ENCODE results near the gene GARNL3.

Gene GARNL3

DNA sequence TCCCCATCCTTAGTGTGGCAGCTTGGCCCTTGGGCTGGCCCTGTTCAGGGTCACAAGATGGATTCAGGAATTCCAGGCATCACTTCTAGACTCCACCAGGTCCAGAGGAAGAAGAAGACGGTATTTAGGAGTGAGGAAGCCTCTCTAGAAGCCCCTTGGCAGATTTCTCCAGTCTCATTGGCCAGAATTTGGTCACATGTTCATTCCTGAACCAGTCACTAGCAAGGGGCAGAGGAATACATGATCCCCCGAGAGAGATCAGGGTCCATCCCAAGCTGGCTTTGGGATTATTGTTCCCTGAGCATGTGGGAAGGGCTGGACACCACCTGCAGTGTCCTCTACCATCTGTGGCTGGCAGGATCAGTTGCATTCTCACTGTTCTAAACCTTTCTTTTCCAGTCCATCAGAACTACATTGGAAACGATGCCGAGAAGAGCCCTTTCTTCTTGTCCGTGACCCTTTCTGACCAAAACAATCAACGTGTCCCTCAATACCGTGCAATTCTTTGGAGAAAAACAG, 48.5 kb downstream of the GARNL3 start:
- no peak for DNase-seq (ENCODE audit: extremely low read depth, low read depth)
- TF ChIP-seq, protein P1, sequence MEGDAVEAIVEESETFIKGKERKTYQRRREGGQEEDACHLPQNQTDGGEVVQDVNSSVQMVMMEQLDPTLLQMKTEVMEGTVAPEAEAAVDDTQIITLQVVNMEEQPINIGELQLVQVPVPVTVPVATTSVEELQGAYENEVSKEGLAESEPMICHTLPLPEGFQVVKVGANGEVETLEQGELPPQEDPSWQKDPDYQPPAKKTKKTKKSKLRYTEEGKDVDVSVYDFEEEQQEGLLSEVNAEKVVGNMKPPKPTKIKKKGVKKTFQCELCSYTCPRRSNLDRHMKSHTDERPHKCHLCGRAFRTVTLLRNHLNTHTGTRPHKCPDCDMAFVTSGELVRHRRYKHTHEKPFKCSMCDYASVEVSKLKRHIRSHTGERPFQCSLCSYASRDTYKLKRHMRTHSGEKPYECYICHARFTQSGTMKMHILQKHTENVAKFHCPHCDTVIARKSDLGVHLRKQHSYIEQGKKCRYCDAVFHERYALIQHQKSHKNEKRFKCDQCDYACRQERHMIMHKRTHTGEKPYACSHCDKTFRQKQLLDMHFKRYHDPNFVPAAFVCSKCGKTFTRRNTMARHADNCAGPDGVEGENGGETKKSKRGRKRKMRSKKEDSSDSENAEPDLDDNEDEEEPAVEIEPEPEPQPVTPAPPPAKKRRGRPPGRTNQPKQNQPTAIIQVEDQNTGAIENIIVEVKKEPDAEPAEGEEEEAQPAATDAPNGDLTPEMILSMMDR (IDR thresholded peaks at IDR 0.05; ENCODE audit: low read depth, low read length, missing control alignments): no peak

DNA sequence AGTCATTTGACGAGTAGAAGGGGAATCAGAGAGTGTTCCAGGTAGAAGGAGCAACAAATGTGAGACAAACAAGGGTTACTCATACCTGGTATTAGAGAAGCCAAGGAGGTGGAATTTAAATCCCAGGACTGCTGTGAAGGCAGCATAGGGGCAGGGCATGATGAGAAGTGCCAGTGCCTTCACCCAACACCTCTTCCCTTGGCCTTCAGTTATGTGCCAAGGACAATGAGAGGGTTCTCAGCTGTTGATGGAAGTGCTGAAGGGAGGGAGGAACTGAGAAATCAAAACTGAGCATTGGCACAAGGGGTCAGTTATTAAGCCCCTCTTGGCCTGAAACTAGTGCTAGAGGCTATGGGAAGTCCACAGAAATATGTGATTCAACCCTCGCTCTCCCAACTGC, 50.3 kb downstream of the GARNL3 start:
- H3K4me3 ChIP-seq (replicated peaks; ENCODE audit: low read depth, low read length): no peak overlapping the region
- TF ChIP-seq, protein P1 (IDR thresholded peaks at IDR 0.05; ENCODE audit: low read depth, low read length, missing control alignments): no peak
- DNase-seq (ENCODE audit: extremely low read depth, low read depth): no peak

More for the DNA sequence above, 48.5 kb downstream of the GARNL3 start:
- no peak overlapping the region for H3K4me3 ChIP-seq (replicated peaks; ENCODE audit: low read depth, low read length)

DNA sequence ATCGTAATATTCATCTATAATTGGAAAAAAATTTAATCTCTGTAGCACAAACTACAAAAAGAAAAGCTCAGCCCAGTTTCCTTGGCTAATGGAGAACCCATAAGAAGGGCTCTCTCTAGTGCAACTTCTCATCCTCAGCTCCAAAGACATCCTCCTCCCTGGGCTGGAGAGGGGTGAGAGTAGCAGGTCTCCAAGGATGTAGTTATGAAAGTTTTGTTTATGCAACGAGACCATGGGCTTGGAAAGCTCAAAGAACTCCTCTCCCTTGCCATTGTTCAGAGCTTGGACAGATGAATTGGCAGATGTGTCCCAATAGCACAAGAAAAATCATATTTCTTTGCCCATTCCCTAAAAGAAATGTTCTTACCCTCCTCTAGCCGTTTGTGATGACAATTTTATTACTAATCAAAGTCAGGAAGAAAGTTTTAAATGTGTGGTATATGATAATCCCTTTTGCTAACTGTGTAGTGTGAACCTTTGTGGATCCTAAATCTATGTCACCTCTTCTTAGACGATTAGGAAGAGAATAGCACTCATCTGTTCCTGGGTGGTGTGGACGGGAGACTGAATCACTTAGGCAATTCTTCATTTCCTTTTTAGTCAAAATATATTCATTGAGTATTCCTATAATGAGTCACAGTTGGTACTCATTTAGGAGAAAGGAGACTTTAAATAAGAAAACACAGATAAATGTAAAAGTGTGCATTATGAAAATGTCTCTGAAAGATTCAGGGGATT, 52.2 kb downstream of the GARNL3 start:
- TF ChIP-seq, protein P1 (IDR thresholded peaks at IDR 0.05; ENCODE audit: low read depth, low read length, missing control alignments): no peak
- no peak overlapping the region for H3K4me3 ChIP-seq (replicated peaks; ENCODE audit: low read depth, low read length)
- DNase-seq (ENCODE audit: extremely low read depth, low read depth): no peak

DNA sequence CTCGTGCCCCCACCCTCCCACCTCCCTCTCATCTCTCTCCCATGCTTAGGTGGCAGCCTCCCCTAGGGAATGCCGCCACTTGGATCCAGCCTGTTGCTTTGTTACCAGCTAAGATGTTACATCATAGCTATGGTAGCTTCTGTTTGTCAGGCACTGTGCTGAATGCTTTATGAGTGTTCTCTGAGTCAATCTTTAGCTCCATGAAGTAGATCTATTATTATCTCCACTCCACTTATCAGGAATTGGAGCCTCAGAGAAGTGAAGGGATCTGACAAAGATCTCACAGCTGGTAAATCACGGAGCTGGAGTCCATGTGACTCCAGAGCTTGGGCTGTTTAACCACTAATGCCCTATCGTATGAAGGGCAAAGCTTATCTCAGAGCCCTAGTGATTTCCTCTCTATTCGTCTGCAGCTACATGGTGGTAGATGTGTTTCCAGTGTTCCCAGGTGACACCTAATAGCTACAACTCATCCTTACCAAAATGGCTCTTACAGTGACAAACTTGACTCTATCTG, 54.1 kb downstream of the GARNL3 start:
- no peak overlapping the region for H3K4me3 ChIP-seq (replicated peaks; ENCODE audit: low read depth, low read length)
- TF ChIP-seq, protein P1 (IDR thresholded peaks at IDR 0.05; ENCODE audit: low read depth, low read length, missing control alignments): no peak
- no peak for DNase-seq (ENCODE audit: extremely low read depth, low read depth)

DNA sequence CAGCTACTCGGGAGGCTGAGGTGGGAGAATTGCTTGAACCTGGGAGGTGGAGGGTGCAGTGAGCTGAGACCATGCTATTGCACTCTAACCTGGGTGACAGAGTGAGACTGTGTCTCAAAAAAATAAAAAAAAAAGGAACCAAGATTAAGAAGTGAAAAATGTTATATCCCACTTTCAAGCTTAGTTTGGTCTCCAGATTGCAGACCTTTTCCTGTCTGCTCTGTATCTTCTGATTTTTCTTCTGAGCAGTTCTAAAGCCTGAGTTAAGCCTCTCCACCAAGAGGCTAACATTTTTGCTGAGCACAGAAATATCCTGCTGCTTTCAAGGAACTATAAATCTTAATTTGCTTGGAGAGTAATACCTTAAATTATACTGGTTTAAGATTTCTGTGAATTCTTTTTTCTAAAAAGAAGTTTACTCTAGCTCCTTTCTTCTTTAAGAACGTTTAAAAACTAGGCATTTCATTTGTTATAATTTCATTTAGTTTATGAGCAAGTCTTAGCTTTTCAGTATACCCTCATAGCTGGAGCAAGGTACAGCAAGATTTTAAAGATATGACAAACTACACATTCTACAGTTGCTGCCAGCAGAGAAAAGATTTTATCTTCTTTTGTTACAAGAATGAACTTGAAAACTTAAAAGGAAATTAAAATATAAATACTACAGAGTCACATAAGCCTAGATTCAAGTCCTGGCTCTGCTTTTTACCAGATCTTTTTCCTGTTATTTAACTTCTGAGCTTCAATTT, 55.0 kb downstream of the GARNL3 start:
- no peak overlapping the region for H3K4me3 ChIP-seq (replicated peaks; ENCODE audit: low read depth, low read length)
- TF ChIP-seq, protein P1 (IDR thresholded peaks at IDR 0.05; ENCODE audit: low read depth, low read length, missing control alignments): no peak
- DNase-seq (ENCODE audit: extremely low read depth, low read depth): no peak

DNA sequence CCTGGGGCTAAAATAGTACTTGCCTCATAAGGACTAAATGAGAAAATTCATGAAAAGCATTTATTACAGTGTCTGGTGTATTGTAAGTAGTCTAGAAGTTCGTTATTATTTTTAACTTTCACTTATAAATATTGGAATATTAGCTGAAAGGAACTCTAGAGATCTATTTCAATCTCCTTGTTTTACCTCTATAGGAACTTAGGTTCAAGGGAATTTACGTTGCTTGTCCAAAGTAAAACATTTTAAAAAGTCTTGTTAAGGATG, 55.5 kb downstream of the GARNL3 start:
- TF ChIP-seq, protein P1 (IDR thresholded peaks at IDR 0.05; ENCODE audit: low read depth, low read length, missing control alignments): no peak
- no peak overlapping the region for H3K4me3 ChIP-seq (replicated peaks; ENCODE audit: low read depth, low read length)
- DNase-seq (ENCODE audit: extremely low read depth, low read depth): no peak
